ENCODE results near the gene PRKRA. TPM values are rescaled to one million over a fixed set of nuclear protein-coding genes. Genes with fewer than 3 reads are reported as not detected.

PRKRA gene
- total and polyA plus RNA-seq, 2 of the 13 experiments (the other 11 are each of a cell fraction or from before 2014, with no cell fraction given): 53.1 to 74.7 TPM

DNA sequence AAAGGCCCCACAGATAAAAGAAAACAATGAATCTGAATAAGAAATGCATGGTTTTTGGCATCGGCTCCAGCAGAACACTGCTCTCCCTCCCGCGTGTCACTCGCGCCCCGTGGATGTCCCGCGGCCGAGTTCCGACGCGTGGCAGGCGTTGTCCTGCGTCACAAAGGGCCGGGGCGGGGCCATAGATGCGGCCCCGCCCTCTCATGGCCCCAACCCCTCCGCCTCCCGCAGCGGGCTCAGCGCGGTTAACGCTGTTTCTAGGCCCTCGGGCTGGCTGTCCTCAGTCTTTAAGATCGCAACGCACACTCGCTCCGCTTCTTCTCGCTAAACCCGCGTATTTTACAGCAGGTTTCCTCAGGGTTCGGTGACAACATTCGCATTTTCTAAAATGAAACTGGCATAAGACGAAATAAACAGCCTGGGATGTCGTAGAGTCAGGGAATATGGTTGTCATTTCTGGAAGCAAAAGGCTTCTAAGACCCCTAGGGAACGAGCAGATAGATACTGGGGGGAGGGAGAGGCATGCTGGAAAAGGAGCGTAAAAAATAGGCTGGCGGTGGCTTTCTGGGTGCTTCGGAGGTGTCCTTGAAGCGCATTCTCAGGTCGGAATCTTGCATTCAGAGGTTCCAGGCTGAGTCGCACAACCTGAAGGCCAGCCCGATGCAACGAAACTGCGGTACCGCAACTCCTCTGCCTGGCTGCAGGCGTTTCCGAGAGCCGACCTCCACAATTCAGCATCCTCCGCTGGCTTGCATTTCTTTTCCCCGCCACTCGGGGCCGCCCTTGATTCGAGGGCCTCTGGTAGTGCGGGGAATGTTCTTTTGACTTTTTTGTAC is 27.7 kb upstream of the PRKRA start, which contains the start of gene FKBP7 (continued):
- TF ChIP-seq, protein P1, sequence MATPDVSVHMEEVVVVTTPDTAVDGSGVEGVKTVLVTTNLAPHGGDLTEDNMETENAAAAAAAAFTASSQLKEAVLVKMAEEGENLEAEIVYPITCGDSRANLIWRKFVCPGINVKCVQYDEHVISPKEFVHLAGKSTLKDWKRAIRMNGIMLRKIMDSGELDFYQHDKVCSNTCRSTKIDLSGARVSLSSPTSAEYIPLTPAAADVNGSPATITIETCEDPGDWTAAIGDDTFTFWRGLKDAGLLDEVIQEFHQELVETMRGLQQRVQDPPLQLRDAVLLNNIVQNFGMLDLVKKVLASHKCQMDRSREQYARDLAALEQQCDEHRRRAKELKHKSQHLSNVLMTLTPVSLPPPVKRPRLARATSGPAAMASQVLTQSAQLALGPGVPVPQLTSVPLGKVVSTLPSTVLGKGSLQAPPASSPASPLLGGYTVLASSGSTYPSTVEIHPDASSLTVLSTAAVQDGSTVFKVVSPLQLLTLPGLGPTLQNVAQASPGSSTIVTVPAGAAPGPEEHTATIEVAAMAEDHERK (CRISPR knock-in tag; IDR thresholded peaks at IDR 0.05; ENCODE audit: low read depth): no peak
- TF ChIP-seq NFYC (CRISPR knock-in tag; IDR thresholded peaks at IDR 0.05): 0 out of 2 replicates have a peak, but pooled peaks have one; percentile 14
- no peak for TF ChIP-seq ZNF333 (CRISPR knock-in tag; IDR thresholded peaks at IDR 0.05; ENCODE audit: borderline replicate concordance)
- TF ChIP-seq IRX3 (CRISPR knock-in tag; IDR thresholded peaks at IDR 0.05; ENCODE audit: borderline replicate concordance, low read depth): peak; percentile 17; the same call in 1 of the 2 replicates
- TF ChIP-seq PAX8 (CRISPR knock-in tag; IDR thresholded peaks at IDR 0.05; ENCODE audit: borderline replicate concordance): peak; percentile 80; the same call in 1 of the 2 replicates
- TF ChIP-seq ZNF552 (CRISPR knock-in tag; IDR thresholded peaks at IDR 0.05; ENCODE audit: borderline replicate concordance): no peak
- no peak for TF ChIP-seq SUZ12 (IDR thresholded peaks at IDR 0.05; ENCODE audit: low read depth, low read length)
- TF ChIP-seq, protein P2, sequence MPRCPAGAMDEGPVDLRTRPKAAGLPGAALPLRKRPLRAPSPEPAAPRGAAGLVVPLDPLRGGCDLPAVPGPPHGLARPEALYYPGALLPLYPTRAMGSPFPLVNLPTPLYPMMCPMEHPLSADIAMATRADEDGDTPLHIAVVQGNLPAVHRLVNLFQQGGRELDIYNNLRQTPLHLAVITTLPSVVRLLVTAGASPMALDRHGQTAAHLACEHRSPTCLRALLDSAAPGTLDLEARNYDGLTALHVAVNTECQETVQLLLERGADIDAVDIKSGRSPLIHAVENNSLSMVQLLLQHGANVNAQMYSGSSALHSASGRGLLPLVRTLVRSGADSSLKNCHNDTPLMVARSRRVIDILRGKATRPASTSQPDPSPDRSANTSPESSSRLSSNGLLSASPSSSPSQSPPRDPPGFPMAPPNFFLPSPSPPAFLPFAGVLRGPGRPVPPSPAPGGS (CRISPR knock-in tag; IDR thresholded peaks at IDR 0.05): peak; percentile 88
- peak; percentile 71; the same call in 1 of the 2 replicates for TF ChIP-seq ZBTB42 (CRISPR knock-in tag; IDR thresholded peaks at IDR 0.05)
- 0 out of 2 replicates have a peak, but pooled peaks have one; percentile 23 for TF ChIP-seq ZNF772 (CRISPR knock-in tag; IDR thresholded peaks at IDR 0.05)
- TF ChIP-seq ZFYVE20 (CRISPR knock-in tag; IDR thresholded peaks at IDR 0.05; ENCODE audit: borderline replicate concordance, low read depth): no peak
- TF ChIP-seq KLF9 (CRISPR knock-in tag; IDR thresholded peaks at IDR 0.05; ENCODE audit: low read depth): no peak
- TF ChIP-seq FLYWCH1 (CRISPR knock-in tag; IDR thresholded peaks at IDR 0.05): peak; percentile 60; the same call in 1 of the 2 replicates
- no peak for TF ChIP-seq IKZF1 (IDR thresholded peaks at IDR 0.05)
- 0 out of 2 replicates have a peak, but pooled peaks have one; percentile 25 for TF ChIP-seq DPF2 (CRISPR knock-in tag; IDR thresholded peaks at IDR 0.05; ENCODE audit: borderline replicate concordance, low read depth)
- TF ChIP-seq TAF15 (IDR thresholded peaks at IDR 0.05; ENCODE audit: low read depth, low read length, poor library complexity, severe bottlenecking): no peak
- TF ChIP-seq CENPX (CRISPR knock-in tag; IDR thresholded peaks at IDR 0.05): no peak
- no peak for TF ChIP-seq ZNF563 (CRISPR knock-in tag; IDR thresholded peaks at IDR 0.05)
- TF ChIP-seq TGIF2 (CRISPR knock-in tag; IDR thresholded peaks at IDR 0.05): no peak; the same call in 1 of the 2 replicates
- peak; percentile 67; the same call in 1 of the 2 replicates for TF ChIP-seq ZBTB3 (CRISPR knock-in tag; IDR thresholded peaks at IDR 0.05; ENCODE audit: borderline replicate concordance, low read depth)
- TF ChIP-seq, protein P3, sequence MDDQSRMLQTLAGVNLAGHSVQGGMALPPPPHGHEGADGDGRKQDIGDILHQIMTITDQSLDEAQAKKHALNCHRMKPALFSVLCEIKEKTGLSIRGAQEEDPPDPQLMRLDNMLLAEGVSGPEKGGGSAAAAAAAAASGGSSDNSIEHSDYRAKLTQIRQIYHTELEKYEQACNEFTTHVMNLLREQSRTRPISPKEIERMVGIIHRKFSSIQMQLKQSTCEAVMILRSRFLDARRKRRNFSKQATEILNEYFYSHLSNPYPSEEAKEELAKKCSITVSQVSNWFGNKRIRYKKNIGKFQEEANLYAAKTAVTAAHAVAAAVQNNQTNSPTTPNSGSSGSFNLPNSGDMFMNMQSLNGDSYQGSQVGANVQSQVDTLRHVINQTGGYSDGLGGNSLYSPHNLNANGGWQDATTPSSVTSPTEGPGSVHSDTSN (CRISPR knock-in tag; IDR thresholded peaks at IDR 0.05; ENCODE audit: borderline replicate concordance): peak; percentile 51; the same call in 1 of the 2 replicates
- TF ChIP-seq BORCS8-MEF2B (CRISPR knock-in tag; IDR thresholded peaks at IDR 0.05): peak; percentile 67
- TF ChIP-seq, protein P4, sequence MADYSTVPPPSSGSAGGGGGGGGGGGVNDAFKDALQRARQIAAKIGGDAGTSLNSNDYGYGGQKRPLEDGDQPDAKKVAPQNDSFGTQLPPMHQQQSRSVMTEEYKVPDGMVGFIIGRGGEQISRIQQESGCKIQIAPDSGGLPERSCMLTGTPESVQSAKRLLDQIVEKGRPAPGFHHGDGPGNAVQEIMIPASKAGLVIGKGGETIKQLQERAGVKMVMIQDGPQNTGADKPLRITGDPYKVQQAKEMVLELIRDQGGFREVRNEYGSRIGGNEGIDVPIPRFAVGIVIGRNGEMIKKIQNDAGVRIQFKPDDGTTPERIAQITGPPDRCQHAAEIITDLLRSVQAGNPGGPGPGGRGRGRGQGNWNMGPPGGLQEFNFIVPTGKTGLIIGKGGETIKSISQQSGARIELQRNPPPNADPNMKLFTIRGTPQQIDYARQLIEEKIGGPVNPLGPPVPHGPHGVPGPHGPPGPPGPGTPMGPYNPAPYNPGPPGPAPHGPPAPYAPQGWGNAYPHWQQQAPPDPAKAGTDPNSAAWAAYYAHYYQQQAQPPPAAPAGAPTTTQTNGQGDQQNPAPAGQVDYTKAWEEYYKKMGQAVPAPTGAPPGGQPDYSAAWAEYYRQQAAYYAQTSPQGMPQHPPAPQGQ (CRISPR knock-in tag; IDR thresholded peaks at IDR 0.05; ENCODE audit: borderline replicate concordance): peak; percentile 57; the same call in 1 of the 2 replicates
- no peak for TF ChIP-seq WIZ (CRISPR knock-in tag; IDR thresholded peaks at IDR 0.05)
